ENCODE results near the gene PIERCE2. TPM values are rescaled to one million over a fixed set of nuclear protein-coding genes. Genes with fewer than 3 reads are reported as not detected.
"Not testable (repeated sequence)": the region's sequence is repeated elsewhere in the genome, so short reads cannot be mapped to it uniquely, and the experiment has no call there.

Gene PIERCE2
- polyA plus RNA-seq, 1 experiment = 1.4 TPM

- CTCF ChIA-PET = no interaction called here
- POLR2A ChIA-PET = no interaction called here
- H3K36me3 ChIP-seq (ENCODE audit: control insufficient read depth, insufficient read depth, low read length) = no peaks in the 10 kb centered on the region; the same call in 1 of the 2 replicates
- H3K27me3 ChIP-seq (ENCODE audit: control insufficient read depth, insufficient read depth, low read length) = no peaks in the 10 kb centered on the region
- H3K4me3 ChIP-seq (ENCODE audit: low read depth, low read length) = no peak overlapping the region
- TF ChIP-seq CTCF (IDR thresholded peaks at IDR 0.05; ENCODE audit: insufficient read depth, low read depth, low read length) = no peak
- DNase-seq (ENCODE audit: low read depth) = no peak
Observed at GRCh38 chr15:55389264-55389607, 19.1 kb upstream of the PIERCE2 start.

GRCh38 chr15:55394694-55395093 lies 13.6 kb upstream of the PIERCE2 start:
- no peak for DNase-seq (ENCODE audit: low read depth)
- Histone ChIP-seq H3K4me3 (ENCODE audit: low read depth, low read length) (no peak overlapping the region), H3K36me3 (ENCODE audit: control insufficient read depth, insufficient read depth, low read length) (no peaks in the 10 kb centered on the region), H3K27me3 (ENCODE audit: control insufficient read depth, insufficient read depth, low read length) (no peaks in the 10 kb centered on the region)
- POLR2A ChIA-PET = interaction anchor here (0.6 kb wide), 1 partner anchor 99 kb away, joined by 8 read pairs; no protein-coding TSS in a partner anchor
- TF ChIP-seq CTCF (IDR thresholded peaks at IDR 0.05; ENCODE audit: insufficient read depth, low read depth, low read length) = no peak
- CTCF ChIA-PET = interaction anchor here (4.9 kb wide), 1 partner anchor 13 kb away, joined by 20 read pairs; the partner anchor contains the start of genes CCPG1 and PIERCE2

GRCh38 chr15:55398243-55398642 lies 10.1 kb upstream of the PIERCE2 start:
- ChIA-PET POLR2A (no interaction called here), CTCF (no interaction called here)
- Histone ChIP-seq H3K36me3 (ENCODE audit: control insufficient read depth, insufficient read depth, low read length) (no peaks in the 10 kb centered on the region), H3K27me3 (ENCODE audit: control insufficient read depth, insufficient read depth, low read length) (no peaks in the 10 kb centered on the region), H3K4me3 (ENCODE audit: low read depth, low read length) (no peak overlapping the region)
- no peak for TF ChIP-seq CTCF (IDR thresholded peaks at IDR 0.05; ENCODE audit: insufficient read depth, low read depth, low read length)
- no peak for DNase-seq (ENCODE audit: low read depth)

GRCh38 chr15:55400050-55400449 lies 8.2 kb upstream of the PIERCE2 start:
- CTCF ChIA-PET, POLR2A ChIA-PET: not testable (repeated sequence)

GRCh38 chr15:55401786-55402246 lies 6.5 kb upstream of the PIERCE2 start:
- Histone ChIP-seq H3K36me3 (ENCODE audit: control insufficient read depth, insufficient read depth, low read length) (no peaks in the 10 kb centered on the region), H3K4me3 (ENCODE audit: low read depth, low read length) (no peak overlapping the region), H3K27me3 (ENCODE audit: control insufficient read depth, insufficient read depth, low read length) (no peaks in the 10 kb centered on the region)
- ChIA-PET CTCF (no interaction called here), POLR2A (no interaction called here)
- no peak for DNase-seq (ENCODE audit: low read depth)
- no peak for TF ChIP-seq CTCF (IDR thresholded peaks at IDR 0.05; ENCODE audit: insufficient read depth, low read depth, low read length)

More at GRCh38 chr15:55400050-55400449, 8.2 kb upstream of the PIERCE2 start:
- not testable (repeated sequence) for DNase-seq (ENCODE audit: low read depth); H3K36me3 ChIP-seq (ENCODE audit: control insufficient read depth, insufficient read depth, low read length); H3K27me3 ChIP-seq (ENCODE audit: control insufficient read depth, insufficient read depth, low read length); H3K4me3 ChIP-seq (ENCODE audit: low read depth, low read length)

- no peak for DNase-seq (ENCODE audit: low read depth)
Observed at GRCh38 chr15:55402707-55403106, 5.6 kb upstream of the PIERCE2 start.

More at GRCh38 chr15:55402707-55403106, 5.6 kb upstream of the PIERCE2 start:
- ChIA-PET POLR2A (no interaction called here), CTCF (no interaction called here)
- Histone ChIP-seq H3K4me3 (ENCODE audit: low read depth, low read length) (no peak overlapping the region), H3K27me3 (ENCODE audit: control insufficient read depth, insufficient read depth, low read length) (no peaks in the 10 kb centered on the region), H3K36me3 (ENCODE audit: control insufficient read depth, insufficient read depth, low read length) (no peaks in the 10 kb centered on the region)
- TF ChIP-seq CTCF (IDR thresholded peaks at IDR 0.05; ENCODE audit: insufficient read depth, low read depth, low read length) = no peak

Measured in BJ (cell line).